Thyroid gland (tissue), 4 donors: ENCODE data around the gene TEDC1.

ENCODE experiments used
- POLR2A ChIP-seq, 2 donors: fragments of 450-650 bp; IDR thresholded peaks; one replicate each; pipeline ENCODE4 v1.6.1; 2017; ENCODE audit warnings: antibody characterized with exemption in 2 of 2, mild to moderate bottlenecking in 2 of 2, moderate library complexity in 1 of 2
- TF ChIP-seq, protein P1 (sequence below), 6 experiments: fragments of 200-600 bp in 3 of 6; fragments of 450-650 bp in 3 of 6; sonication (generic) in 3 of 6; IDR thresholded peaks; one replicate each; pipeline ENCODE4 v1.5.1; 2016 to 2019; ENCODE audit warnings: antibody characterized with exemption in 6 of 6, mild to moderate bottlenecking in 2 of 6, inconsistent platforms in 1 of 6, moderate library complexity in 1 of 6

GRCh38 chr14:105536051-105536450, 45.0 kb downstream of the TEDC1 start:
- TF ChIP-seq, protein P1, sequence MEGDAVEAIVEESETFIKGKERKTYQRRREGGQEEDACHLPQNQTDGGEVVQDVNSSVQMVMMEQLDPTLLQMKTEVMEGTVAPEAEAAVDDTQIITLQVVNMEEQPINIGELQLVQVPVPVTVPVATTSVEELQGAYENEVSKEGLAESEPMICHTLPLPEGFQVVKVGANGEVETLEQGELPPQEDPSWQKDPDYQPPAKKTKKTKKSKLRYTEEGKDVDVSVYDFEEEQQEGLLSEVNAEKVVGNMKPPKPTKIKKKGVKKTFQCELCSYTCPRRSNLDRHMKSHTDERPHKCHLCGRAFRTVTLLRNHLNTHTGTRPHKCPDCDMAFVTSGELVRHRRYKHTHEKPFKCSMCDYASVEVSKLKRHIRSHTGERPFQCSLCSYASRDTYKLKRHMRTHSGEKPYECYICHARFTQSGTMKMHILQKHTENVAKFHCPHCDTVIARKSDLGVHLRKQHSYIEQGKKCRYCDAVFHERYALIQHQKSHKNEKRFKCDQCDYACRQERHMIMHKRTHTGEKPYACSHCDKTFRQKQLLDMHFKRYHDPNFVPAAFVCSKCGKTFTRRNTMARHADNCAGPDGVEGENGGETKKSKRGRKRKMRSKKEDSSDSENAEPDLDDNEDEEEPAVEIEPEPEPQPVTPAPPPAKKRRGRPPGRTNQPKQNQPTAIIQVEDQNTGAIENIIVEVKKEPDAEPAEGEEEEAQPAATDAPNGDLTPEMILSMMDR (IDR thresholded peaks at IDR 0.05) = no peak
- no peak for TF ChIP-seq POLR2A (IDR thresholded peaks at IDR 0.05)
